ENCODE data around the gene CD99. TPM values are rescaled to one million over a fixed set of nuclear protein-coding genes. Genes with fewer than 3 reads are reported as not detected.

CD99 gene
- polyA plus RNA-seq, 1 of the 3 experiments (the other 2 are of a cell fraction), result 346 TPM

DNA sequence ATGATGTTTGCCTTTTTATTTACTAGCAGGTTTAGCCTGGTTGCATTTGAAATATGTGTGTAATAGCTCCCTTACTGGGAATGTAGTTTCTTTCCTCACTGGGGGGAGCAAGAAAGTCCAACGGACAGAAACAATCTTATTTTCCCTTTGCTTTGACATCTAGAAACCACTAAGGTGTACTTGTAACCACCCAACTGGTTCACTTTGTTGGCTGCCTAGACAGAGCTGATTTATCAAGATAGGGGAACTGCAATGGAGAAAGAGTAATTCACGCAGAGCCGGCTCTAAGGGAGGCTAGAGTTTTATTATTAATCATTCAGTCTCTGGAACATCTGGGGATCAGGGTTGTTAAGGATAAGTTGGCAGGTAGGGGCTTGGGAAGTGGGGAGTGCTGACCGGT, 91.1 kb downstream of the CD99 start (continued):
- TF ChIP-seq, protein P1, sequence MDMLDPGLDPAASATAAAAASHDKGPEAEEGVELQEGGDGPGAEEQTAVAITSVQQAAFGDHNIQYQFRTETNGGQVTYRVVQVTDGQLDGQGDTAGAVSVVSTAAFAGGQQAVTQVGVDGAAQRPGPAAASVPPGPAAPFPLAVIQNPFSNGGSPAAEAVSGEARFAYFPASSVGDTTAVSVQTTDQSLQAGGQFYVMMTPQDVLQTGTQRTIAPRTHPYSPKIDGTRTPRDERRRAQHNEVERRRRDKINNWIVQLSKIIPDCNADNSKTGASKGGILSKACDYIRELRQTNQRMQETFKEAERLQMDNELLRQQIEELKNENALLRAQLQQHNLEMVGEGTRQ (IDR thresholded peaks at IDR 0.05; ENCODE audit: borderline replicate concordance, low read depth, low read length), result no peak
- TF ChIP-seq RXRA (IDR thresholded peaks at IDR 0.05; ENCODE audit: borderline replicate concordance, low read depth) (no peak), RAD21 (IDR thresholded peaks at IDR 0.05; ENCODE audit: low read length) (no peak), ELF1 (IDR thresholded peaks at IDR 0.05) (no peak), TAF1 (IDR thresholded peaks at IDR 0.05; ENCODE audit: borderline replicate concordance, low read depth, low read length) (no peak)
- TF ChIP-seq, protein P2, sequence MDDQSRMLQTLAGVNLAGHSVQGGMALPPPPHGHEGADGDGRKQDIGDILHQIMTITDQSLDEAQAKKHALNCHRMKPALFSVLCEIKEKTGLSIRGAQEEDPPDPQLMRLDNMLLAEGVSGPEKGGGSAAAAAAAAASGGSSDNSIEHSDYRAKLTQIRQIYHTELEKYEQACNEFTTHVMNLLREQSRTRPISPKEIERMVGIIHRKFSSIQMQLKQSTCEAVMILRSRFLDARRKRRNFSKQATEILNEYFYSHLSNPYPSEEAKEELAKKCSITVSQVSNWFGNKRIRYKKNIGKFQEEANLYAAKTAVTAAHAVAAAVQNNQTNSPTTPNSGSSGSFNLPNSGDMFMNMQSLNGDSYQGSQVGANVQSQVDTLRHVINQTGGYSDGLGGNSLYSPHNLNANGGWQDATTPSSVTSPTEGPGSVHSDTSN (IDR thresholded peaks at IDR 0.05), result no peak

DNA sequence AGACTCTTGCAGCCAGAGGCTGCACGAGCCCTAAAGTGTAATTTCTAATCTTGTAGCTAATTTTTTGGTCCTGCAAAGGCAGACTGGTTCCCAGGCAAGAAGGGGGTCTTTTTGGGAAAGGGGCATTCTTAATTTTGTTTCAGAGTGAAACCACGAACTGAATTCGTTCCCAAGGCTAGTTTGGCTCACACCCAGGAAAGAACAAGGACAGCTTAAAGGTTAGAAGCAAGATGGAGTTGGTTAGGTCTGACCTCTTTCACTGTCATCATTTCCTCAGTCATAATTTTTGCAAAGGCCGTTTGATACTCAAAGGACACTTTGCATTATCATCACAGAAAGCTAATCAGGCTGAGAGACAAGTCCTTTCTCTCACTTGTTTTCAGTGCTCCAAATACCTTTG, 91.7 kb downstream of the CD99 start:
- H3K9me3 ChIP-seq, result no peaks in the 10 kb centered on the region
- no peaks in the 10 kb centered on the region for H3F3A ChIP-seq (replicated peaks; ENCODE audit: insufficient read depth)
- H2AFZ ChIP-seq (ENCODE audit: low read depth), result no peak overlapping the region
- no peak overlapping the region for H3K9ac ChIP-seq
- H3K27ac ChIP-seq (ENCODE audit: low read depth in 2 of 2, low read length in 1 of 2), result no peak overlapping the region
- no peak overlapping the region for H3K4me3 ChIP-seq (ENCODE audit: low read depth in 2 of 2, low read length in 1 of 2)
- no peaks in the 10 kb centered on the region for H4K20me1 ChIP-seq (ENCODE audit: insufficient read depth)
- 16% methylated on average over 4 of the region's 4 CpGs for WGBS (ENCODE audit: low lambda C conversion rate)
- peaks cover 10% of the 10 kb centered on the region; the same call in 1 of the 2 replicates for H3K27me3 ChIP-seq (ENCODE audit: insufficient read depth)
- no peaks in the 10 kb centered on the region for H3K9me2 ChIP-seq
- H3K4me1 ChIP-seq (ENCODE audit: control insufficient read depth in 1 of 2, insufficient read depth in 2 of 2, low read depth in 1 of 2, low read length in 1 of 2), result no peaks in the 10 kb centered on the region
- H3K36me3 ChIP-seq (replicated peaks in 1 of 2; ENCODE audit: control insufficient read depth in 1 of 2, insufficient read depth in 2 of 2, low read length in 1 of 2), result no peaks in the 10 kb centered on the region
- CTCF ChIA-PET, result no interaction called here
- H3K4me2 ChIP-seq, result no peak overlapping the region
- H3K79me2 ChIP-seq (ENCODE audit: insufficient read depth), result no peaks in the 10 kb centered on the region
- TF ChIP-seq RAD21 (IDR thresholded peaks at IDR 0.05; ENCODE audit: low read length), result no peak
- TF ChIP-seq, protein P3, sequence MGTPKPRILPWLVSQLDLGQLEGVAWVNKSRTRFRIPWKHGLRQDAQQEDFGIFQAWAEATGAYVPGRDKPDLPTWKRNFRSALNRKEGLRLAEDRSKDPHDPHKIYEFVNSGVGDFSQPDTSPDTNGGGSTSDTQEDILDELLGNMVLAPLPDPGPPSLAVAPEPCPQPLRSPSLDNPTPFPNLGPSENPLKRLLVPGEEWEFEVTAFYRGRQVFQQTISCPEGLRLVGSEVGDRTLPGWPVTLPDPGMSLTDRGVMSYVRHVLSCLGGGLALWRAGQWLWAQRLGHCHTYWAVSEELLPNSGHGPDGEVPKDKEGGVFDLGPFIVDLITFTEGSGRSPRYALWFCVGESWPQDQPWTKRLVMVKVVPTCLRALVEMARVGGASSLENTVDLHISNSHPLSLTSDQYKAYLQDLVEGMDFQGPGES (IDR thresholded peaks at IDR 0.05; ENCODE audit: low read depth, low read length), result no peak
- TF ChIP-seq MEF2A (IDR thresholded peaks at IDR 0.05; ENCODE audit: borderline replicate concordance, low read depth), result no peak
- no peak for TF ChIP-seq ELF1 (IDR thresholded peaks at IDR 0.05)
- TF ChIP-seq JUND (IDR thresholded peaks at IDR 0.05), result no peak
- no peak for TF ChIP-seq SIN3A (IDR thresholded peaks at IDR 0.05; ENCODE audit: borderline replicate concordance, low read depth, low read length)
- no peak for TF ChIP-seq NFIC (IDR thresholded peaks at IDR 0.05; ENCODE audit: borderline replicate concordance)
- TF ChIP-seq, protein P4, sequence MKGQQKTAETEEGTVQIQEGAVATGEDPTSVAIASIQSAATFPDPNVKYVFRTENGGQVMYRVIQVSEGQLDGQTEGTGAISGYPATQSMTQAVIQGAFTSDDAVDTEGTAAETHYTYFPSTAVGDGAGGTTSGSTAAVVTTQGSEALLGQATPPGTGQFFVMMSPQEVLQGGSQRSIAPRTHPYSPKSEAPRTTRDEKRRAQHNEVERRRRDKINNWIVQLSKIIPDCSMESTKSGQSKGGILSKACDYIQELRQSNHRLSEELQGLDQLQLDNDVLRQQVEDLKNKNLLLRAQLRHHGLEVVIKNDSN (IDR thresholded peaks at IDR 0.05; ENCODE audit: borderline replicate concordance, low read depth), result no peak
- no peak for TF ChIP-seq RCOR1 (IDR thresholded peaks at IDR 0.05; ENCODE audit: low read length)
- no peak for TF ChIP-seq GATA2 (CRISPR knock-in tag; IDR thresholded peaks at IDR 0.05)
- TF ChIP-seq TEAD4 (IDR thresholded peaks at IDR 0.05; ENCODE audit: borderline replicate concordance, insufficient read depth), result no peak
- TF ChIP-seq, protein P5, sequence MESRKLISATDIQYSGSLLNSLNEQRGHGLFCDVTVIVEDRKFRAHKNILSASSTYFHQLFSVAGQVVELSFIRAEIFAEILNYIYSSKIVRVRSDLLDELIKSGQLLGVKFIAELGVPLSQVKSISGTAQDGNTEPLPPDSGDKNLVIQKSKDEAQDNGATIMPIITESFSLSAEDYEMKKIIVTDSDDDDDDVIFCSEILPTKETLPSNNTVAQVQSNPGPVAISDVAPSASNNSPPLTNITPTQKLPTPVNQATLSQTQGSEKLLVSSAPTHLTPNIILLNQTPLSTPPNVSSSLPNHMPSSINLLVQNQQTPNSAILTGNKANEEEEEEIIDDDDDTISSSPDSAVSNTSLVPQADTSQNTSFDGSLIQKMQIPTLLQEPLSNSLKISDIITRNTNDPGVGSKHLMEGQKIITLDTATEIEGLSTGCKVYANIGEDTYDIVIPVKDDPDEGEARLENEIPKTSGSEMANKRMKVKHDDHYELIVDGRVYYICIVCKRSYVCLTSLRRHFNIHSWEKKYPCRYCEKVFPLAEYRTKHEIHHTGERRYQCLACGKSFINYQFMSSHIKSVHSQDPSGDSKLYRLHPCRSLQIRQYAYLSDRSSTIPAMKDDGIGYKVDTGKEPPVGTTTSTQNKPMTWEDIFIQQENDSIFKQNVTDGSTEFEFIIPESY (IDR thresholded peaks at IDR 0.05; ENCODE audit: borderline replicate concordance, low read depth), result no peak
- no peak for TF ChIP-seq TCF12 (IDR thresholded peaks at IDR 0.05)
- TF ChIP-seq TAF1 (IDR thresholded peaks at IDR 0.05; ENCODE audit: borderline replicate concordance, low read depth, low read length), result no peak
- no peak for DNase-seq
- POLR2A ChIA-PET, result no interaction called here
